Measurements from ENCODE around the gene KCP.

KCP gene

DNA sequence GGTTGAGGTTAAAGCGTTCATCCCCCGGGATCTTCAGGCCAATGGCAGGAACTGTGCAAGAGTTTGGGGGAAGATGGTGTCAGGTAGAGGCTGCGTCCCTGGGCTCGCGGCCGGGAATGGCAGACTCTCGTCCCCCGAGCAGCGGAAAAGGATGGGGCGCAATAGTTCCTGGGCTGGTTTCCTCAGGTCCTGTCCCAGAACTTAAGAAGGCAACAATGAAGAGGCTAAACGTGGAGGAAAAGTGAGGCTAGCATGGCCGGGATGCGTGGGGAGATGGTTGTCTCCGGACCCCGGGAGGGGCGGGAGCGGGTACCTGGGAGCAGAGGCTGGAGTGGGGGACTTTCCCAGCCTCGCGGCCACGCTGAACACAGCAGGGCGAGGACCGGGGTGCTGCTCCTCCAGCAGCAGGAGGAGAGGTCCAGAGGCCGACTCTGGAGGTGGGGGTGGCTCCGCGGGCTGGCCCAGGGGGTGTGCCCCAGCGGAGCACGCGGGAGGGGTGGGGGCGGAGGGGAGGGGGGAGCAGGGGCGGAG is 28.1 kb upstream of the KCP start:
- no peak for FAIRE-seq

DNA sequence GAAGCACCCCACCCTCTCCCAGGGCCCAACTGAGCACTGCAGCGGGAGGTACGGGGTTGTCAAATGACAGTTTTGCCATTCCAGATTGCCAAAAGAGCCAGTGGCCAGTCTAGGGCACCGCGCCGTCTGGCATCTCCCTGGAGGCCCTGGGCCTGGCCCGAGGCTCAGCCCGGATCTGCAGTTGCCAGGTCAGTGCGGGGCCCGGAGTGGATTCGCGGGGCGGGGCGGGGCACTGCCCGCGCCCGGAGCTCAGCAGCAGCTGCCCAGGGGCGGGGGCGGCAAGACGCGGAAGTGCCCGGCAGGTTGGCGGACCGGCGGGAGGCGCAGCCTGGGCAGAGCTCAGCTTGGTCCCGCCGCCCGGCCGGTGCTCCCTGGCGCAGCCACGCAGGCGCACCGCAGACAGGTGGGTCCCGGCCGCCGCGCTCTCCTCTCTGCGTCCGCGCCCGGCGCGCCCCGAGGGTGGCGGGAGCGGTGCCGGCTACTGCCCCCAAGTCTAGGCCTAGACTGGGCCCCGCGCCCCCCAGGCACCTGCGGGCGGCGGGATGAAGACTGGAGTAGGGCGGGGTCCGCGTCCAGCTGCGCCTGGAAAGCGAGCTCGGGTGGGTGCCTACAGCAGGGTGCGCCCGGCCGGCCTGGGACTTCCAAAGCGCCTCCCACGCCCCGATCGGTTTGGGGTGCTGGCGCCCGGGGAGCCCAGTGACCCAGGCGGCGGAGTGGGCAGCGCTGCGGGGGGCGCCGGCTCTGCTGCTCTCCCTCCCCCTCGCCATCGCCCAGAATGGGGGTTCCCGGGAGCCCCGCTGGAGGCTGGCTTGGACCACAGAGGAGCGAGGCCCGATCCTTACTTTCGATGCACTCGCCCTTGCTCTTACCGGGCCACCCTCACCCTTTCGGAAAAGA is 27.4 kb upstream of the KCP start, which contains the start of gene IRF5:
IRF5 (plus strand) TSS at position 281 of the 897 bp plus-strand sequence. CDS start 4,155 bp downstream, outside the sequence.
- no peak for FAIRE-seq

DNA sequence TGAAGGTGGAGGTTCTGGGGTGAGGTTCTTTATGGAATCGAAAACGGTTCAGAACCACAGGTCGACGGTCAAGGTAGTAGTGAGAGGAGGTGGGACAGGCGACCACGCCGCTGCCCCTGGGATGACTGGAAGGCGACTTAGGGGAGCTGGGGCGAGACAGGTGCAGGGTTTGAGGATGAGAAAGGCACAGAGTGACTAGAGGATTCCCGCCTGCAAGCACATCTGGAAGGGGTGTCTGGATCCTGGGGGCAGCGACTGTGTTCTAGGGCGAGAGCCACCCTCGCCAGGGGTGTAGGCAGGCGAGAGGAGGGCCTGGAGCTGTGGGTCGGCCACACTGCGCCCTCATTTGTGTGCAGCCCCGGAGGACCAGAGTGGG is 26.8 kb upstream of the KCP start:
- no peak for FAIRE-seq

DNA sequence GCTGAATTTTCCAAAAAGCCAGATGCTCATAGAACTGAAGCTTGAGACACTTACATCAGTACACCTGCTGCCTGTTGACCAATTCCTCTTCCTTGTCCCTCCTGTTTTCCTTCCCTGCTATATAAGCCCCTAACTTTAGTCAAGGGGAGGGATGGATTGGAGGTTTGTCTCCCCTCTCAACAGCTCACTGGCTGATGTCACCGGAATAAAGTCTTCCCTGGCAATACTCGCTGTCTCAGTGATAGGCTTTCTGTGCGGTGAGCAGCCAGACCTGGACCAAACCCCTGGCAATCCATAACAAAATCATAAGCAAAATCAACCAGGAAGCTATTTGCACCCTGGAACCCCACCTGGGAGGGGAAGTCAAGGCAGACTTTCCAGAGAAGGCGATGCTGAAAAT is 26.3 kb upstream of the KCP start:
- FAIRE-seq = no peak

DNA sequence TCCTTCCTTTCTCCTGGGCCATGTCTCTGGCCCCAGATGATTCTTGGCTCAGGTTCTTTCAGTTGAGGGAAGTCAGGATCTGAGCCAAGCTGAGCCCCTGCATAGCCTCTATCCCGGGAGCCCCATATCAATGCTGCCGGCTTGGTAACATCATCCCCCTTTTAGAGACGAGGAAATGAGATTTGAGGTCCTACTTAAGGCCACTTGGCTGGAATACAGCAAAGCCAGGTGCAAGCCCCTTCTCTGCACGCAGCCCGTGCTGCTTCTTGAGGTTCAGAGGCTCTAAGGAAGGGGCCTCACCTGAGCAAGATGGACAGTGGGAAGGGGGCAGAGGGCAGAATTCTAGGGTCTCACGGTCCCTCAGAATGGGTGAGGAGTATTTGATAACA is 24.8 kb upstream of the KCP start:
- FAIRE-seq = no peak

DNA sequence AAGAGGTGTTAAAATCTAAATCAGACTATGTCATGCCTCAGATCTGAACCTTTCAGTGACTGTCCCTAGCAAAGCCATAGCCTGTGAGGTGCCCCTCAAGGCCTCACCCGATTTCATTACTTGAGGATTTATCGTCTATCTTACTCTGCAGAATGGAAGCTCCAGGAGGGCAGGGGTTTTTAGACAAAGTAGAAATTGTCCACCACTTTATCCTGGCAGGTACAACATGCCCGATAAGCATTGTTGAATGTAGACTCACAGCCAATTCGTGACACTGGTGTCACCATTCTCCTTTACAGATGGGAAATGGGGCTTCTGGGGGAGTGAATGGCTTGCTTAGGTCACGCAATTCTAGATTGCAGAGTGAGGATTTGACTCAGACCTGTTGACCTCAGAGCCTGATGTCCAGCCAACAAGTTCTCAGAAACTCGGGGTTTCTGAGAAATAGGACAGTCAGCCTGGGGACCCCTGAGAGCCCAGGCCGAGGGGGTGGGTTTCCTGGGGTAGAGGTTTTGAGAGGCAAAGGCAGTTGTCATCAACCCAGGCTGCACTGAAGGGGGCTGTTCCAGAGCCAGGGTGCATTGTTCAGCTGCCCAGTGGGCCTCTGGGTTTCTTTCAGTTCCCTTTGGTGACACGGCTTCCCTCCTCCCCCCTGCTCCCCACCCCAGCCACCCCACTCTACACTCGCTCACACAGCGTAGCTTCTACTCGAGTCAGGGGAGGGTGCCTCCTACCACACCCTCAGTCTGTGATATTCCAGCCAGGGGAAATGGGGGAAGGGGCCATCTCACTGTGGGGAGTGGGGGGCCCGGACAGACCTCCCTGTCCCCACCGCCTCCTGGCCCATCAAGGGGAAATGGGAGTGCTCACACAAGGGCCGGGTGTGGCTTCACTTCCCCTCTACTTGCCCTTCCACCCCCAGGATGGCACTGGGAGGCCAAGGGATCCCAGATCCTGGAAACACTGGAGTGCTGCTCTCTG is 24.1 kb upstream of the KCP start:
- FAIRE-seq = no peak

DNA sequence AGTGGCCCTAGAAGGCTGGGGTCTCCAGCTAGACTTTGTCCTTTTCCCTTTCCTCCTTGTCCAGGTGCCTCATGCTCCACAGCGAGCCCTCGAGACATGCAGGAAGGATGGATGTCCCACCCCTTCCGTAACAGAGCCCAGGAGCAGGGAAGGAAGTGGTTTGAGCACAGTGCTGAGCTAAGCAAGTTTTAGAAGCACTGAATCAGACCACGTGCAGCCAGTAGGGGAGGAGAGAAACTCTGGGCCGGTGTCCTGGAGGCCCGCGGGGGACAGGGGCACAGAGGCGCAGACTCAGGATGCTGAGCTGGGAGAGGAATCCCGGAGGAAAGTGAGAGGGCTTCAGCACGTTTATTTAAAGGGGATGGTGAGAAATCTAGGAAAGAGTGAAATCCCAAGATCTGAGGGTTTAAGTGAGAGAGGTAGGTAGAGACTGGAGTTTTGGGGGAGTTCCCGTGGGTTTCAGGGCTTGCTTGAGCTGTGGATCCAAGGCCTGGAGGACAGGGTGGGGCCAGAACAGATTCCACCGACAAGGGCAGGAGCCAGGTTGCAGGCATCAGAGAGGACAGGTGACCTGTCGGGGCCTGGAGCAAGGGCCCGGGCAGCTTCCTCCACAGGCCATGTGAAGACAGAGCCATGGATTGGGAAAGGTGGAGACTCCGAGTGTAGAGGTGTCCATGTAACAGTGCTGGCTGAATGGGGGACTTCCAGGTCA is 22.8 kb upstream of the KCP start:
- no peak for FAIRE-seq

DNA sequence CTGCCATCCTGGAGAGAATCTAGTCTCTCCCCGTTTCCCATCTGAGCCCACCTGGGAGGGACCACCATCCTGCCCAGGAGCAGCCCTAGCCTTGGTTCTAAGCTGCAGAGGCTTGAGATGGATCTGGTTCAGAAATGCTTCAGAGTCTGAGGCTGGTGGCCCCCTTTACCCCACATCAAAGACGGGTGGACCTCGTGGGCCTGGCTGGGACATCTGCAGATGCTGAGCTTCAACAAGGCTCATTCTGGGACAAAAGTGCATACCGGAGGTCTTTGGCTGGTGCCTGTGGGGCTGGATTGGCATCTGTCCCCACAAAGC is 22.3 kb upstream of the KCP start:
- FAIRE-seq = no peak

DNA sequence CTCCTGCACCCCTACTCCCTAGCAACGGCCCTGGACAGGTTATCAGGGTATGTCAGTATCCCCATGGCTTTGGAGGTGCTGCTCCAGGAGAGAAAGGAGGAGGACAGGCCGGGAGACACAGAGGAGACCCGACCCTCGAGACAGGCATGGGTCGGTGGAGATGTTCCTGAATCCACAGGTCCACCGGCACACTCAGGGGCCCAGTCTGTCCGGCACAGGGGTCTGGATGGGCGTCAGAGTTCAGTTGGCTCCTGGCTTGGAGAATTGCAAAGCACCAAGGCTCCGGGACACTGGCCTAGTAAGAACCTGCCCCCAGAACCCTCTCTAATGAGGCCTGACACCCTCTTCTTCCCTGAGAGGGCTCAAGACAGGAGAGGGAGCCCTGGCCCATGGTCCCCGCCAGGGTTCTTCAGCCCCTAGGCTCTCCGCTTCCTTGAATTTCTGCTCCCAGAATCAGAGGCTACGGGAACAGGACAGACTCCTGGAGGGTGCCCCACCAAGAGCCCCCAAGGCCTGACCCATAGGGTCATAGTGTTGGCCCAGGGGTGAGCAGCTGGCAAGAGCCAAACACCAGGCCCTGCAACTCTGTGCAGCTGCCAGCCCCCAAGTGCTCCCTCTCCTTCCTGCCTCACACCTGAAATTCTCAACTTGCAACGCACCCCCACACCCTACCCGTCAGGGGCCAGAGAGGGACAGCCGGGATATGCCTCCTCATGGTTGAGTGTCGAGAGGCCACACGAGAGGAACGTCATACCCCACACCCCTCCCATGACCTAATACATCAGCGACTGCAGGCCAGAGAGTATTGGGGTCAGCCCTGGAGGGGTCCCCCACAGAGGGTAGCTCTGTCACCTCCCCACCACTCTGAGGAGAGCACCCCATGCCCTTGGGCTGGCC is 21.7 kb upstream of the KCP start:
- FAIRE-seq = no peak

DNA sequence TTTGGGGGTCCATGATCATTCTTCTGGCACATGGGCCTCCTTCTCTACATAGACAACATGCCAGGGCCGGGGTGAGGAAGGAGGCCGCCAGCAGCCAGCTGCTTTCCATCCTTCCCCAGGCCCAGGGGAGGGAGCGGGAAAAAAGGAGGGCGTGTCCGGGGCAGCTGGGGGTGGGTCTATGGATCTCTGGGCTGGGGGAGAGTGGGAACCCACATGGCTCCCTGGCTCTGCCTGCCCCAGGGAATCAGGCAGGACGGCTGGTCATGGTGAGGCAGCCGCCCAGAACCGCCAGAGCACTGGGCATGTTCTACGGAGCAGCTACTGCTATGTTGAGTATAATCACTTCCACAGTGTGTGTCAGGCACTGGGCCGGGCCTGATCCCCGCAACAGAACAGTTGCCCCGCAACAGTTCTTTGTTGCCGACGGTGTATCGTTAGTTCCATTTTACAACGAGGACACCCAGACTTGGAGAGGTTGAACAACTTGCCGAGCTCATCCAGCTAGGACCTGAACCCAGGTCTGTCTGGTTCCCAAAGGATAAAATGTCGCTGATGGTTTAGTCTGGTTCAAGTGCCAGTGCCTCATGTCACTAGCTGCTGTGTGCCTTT is 20.8 kb upstream of the KCP start:
- FAIRE-seq = no peak

DNA sequence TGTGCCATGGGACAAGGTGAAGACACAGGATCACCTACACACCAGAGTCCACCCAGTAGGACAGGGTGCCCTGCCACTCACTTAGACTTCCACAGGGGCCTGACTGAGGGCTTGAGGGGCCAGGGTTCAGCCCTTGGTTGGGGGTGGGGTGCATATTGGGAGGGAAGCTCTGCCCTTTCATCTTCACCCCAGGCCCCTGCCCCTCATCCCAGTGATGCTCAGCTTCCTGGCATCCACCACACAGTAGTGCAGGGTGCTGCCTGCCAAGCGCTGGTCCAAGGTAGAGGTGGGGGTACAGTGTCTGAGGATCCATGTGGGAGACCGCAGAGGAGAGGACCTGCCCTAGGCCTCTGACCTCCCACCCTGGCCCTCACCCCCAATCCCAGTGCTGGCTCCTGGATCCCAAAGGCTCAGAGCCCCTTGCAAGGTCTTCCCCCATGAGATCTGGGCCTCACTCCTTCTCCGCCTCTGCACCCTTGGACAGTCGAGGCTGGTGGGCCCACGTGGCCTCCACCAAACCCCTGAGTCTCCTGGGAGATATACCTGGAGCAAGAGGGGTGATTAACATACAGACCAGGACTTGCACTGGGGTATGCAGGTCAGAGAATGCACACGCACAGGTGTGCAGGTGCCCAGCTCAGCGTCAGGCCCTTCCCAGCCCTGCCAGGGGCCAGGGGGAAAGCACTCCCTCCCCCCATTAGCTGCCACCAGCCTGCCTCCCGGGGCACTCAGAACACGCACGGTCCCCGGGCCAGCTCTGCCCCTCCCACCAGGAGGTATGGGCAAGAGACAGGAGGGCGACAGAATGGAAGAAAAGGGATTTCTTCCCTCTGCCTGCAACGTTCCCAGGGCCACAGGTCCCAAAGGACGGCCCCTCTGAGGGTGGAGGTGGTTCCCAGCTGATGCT is 18.6 kb upstream of the KCP start:
- FAIRE-seq = no peak

DNA sequence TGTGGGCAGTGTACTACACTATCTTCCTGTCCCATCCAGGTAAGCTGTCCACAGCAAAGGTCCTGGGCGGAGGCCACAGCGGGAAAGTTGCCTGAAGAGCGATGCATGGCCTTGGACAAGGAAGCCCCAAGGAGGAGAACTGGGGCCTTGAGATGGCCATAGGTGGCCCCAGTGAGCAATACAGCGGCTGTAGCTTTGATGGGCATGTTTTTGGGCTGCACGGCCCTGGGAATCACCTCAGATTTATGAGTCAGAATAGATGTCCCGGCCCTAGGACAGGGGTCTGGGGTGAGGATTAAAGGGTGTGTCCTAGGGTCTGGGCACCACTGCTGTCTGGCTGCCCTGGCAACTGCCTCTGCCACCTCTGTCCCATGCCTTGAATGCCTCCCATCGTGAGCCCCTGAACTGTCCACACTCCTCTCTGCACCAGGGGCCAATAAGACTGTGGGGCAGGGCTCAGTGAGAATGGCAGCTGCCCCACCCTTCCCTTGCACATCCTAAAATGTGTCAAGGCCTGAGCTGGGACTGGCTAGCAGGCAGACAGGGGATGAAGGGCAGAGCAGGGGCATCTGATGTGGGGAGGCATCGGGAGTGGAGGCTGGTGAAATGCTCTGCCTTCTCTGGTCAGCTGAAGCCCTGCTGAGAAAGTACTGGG is 17.8 kb upstream of the KCP start:
- no peak for FAIRE-seq

DNA sequence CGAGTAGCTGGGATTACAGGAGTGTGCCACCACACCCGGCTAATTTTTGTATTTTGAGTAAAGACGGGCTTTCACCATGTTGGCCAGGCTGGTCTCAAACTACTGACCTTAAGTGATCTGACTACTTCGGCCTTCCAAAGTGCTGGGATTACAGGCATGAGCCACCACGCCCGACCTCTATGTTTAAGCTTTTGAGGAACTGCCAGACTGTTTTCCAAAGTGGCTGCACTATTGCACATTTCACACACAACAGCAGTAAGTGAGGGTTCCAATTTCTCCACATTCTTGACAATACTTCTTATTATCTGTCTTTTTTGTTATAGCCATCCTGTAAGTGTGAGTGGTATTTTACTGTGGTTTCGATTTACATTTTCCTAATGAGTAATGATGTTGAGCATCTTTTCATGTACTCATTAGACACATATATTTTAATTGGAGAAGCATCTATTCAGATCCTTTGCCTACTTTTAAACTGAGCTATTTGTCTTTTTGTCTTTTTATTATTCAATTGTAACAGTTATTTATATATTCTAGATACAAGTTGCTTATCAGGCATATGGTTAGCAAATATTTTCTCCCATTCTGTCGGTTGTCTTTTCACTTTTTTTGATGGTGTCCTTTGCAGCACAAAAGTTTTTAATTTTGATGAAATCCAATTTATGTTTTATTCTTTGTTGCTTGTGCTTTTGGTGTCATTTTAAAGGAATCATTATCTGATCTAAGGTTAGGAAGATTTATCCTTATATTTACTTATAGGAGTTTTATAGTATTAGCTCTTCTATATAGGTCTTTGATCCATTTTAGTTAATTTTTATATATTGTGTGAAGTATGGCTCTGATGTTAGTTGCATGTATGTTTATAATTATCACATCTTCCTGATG is 14.4 kb upstream of the KCP start:
- FAIRE-seq = peak; percentile 55

DNA sequence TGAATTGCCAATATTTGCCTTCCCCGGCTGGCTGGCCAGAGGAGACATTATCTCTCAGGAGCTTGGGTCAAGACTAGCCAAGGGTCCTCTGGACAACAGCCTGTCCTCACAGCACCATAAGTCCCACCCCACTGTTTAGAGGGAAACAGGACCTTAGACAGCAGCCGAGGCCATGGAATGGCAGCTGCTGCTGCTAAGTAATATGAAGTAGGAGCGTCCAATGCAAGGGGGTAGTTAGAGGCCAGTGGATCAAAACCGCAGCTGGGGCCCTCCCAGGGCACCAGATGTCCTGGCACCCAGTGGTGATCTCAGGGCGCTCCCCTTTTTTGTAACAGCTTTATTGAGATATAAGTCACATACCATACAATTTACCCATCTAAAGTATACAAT is 12.9 kb upstream of the KCP start:
- no peak for FAIRE-seq

DNA sequence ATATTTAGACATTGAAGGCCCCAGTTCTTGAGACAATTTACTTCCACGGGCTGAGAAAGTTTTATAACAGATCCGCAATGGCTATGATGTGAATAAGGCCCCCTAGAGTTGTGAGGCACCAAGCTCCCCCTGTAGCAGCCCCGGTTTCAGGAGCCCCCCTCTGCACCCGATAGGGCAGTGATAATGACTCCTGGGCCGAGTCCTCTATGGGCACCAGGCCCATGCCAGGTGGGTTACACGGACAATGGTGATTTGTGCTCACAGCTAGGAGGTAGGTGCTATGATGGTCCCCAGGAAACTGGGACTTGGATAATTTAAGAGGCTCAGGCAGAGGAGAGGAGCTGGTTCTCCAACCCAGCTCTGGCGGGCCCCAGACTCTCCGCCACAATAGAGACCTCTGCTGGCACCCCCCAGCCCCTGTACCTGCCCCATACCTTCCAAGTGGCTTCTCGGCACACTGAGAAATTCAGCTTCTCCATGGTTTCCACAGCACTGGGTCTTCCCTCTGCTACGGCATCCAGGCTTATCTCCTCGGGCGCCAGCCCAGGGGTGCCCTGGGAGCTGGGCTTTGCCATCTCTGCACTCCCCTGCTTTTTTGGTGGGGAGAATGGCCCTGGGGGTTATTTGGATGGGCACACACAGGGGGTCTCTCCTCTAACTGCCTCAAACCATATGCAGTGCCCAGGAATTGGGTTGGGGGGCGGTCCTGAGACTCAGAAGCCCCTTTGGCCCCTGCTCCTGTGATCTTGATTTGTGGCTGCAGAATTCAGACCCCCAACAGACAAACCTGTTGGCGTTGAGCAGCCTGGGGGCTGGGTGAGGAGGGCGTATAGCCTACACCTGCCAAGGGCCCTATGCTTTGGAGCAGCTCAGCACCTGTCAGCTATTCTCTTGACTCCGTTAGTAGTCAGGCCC is 12.2 kb upstream of the KCP start:
- FAIRE-seq = no peak

DNA sequence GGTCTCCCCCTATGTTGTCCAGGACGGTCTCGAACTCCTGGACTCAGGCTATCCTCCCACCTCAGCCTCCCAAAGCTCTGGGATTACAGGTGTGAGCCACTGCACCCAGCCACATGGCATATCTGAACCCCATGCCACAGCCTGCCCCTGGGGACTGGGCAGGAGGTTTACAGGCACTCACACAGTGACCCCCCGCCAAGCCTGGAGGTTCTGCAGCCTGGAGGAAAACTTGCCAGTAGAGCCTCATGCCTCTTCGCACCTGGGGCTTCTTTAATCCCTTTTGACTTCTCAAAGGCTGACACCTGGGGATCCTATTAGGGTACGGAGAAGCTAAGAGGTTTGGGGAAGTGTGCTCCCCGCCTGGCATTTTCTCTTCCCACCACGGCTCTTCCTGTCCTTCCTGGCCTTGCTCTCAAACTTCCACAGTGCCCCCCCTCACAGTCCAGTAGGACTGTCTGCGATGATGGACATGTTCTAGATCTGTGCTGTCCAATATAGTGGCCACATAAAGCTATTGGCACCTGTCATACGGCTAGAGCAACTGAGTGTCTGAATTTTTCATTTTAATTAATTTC is 11.4 kb upstream of the KCP start:
- FAIRE-seq = no peak
